OCI-LY1 (cell line): ENCODE results near the gene STX2.

ENCODE experiments used
- H2AFZ ChIP-seq: fragments of 200-600 bp; sonication (generic), shearing (Covaris generic); 2 replicates; pipeline ENCODE4 v1.6.0; 2014; ENCODE audit warnings: antibody characterized with exemption, mild to moderate bottlenecking, low read length
- H3F3A ChIP-seq: fragments of 200-600 bp; sonication (generic), shearing (Covaris generic); 2 replicates; pipeline ENCODE4 v1.6.0; 2014; ENCODE audit warnings: mild to moderate bottlenecking, antibody characterized with exemption, low read length, moderate library complexity; ENCODE audit not compliant: insufficient read depth
- H3K27ac ChIP-seq: fragments of 200-600 bp; sonication (generic); 2 replicates; pipeline ENCODE4 v1.5.1; 2014; ENCODE audit warnings: low read length, mixed run types, mild to moderate bottlenecking, low read depth; ENCODE audit not compliant: poor library complexity, severe bottlenecking
- H3K27me3 ChIP-seq: fragments of 200-600 bp; sonication (generic); 2 replicates; pipeline ENCODE4 v1.6.0; 2014; ENCODE audit warnings: antibody characterized with exemption, mild to moderate bottlenecking, low read length, moderate library complexity; ENCODE audit not compliant: insufficient read depth
- H3K36me3 ChIP-seq: fragments of 200-600 bp; sonication (generic); 2 replicates; pipeline ENCODE4 v1.6.1; 2014; ENCODE audit warnings: mild to moderate bottlenecking, antibody characterized with exemption, low read length, moderate library complexity, mixed read lengths; ENCODE audit not compliant: insufficient read depth
- H3K4me1 ChIP-seq: fragments of 200-600 bp; sonication (generic); 2 replicates; pipeline ENCODE4 v1.5.1; 2014; ENCODE audit warnings: mild to moderate bottlenecking, low read length, moderate library complexity; ENCODE audit not compliant: insufficient read depth, severe bottlenecking
- H3K4me2 ChIP-seq: fragments of 200-600 bp; sonication (generic), shearing (Covaris generic); 2 replicates; pipeline ENCODE4 v1.6.1; 2014; ENCODE audit warnings: low read length
- H3K4me3 ChIP-seq: fragments of 200-600 bp; sonication (generic); 2 replicates; pipeline ENCODE4 v1.5.1; 2014; ENCODE audit warnings: low read length, low read depth, mild to moderate bottlenecking, mixed read lengths; ENCODE audit not compliant: poor library complexity, severe bottlenecking
- H3K79me2 ChIP-seq: fragments of 200-600 bp; shearing (Covaris generic); 2 replicates; pipeline ENCODE4 v1.6.1; 2016; ENCODE audit warnings: mixed run types, low read length, mixed read lengths; ENCODE audit not compliant: insufficient read depth
- H3K9ac ChIP-seq: fragments of 200-600 bp; sonication (generic), shearing (Covaris generic); 2 replicates; pipeline ENCODE4 v1.6.1; 2014; ENCODE audit warnings: mild to moderate bottlenecking, low read length, mixed read lengths
- H3K9me2 ChIP-seq: fragments of 200-600 bp; sonication (generic), shearing (Covaris generic); 2 replicates; pipeline ENCODE4 v1.6.1; 2014; ENCODE audit warnings: low read depth, mild to moderate bottlenecking, low read length, mixed read lengths
- H3K9me3 ChIP-seq: fragments of 200-600 bp; shearing (Covaris generic); 2 replicates; pipeline ENCODE4 v1.6.1; 2014; ENCODE audit warnings: low read length, mixed read lengths
- H4K20me1 ChIP-seq: fragments of 200-600 bp; sonication (generic), shearing (Covaris generic); 2 replicates; pipeline ENCODE4 v1.6.0; 2016; ENCODE audit warnings: mild to moderate bottlenecking, low read length; ENCODE audit not compliant: insufficient read depth
- EZH2 ChIP-seq: fragments of 200-600 bp; sonication (generic), shearing (Covaris generic); IDR thresholded peaks from 2 replicates; pipeline ENCODE4 v1.8.0; 2017; ENCODE audit warnings: borderline replicate concordance, mixed run types, mild to moderate bottlenecking, antibody characterized with exemption, low read length, moderate library complexity, mixed read lengths
- TF ChIP-seq, protein P1 (sequence below): fragments of 200-600 bp; sonication (generic), shearing (Covaris generic); IDR thresholded peaks from 2 replicates; pipeline ENCODE4 v1.5.1; 2017; ENCODE audit warnings: mild to moderate bottlenecking, antibody characterized with exemption, low read length, moderate library complexity, mixed read lengths

The STX2 gene

DNA sequence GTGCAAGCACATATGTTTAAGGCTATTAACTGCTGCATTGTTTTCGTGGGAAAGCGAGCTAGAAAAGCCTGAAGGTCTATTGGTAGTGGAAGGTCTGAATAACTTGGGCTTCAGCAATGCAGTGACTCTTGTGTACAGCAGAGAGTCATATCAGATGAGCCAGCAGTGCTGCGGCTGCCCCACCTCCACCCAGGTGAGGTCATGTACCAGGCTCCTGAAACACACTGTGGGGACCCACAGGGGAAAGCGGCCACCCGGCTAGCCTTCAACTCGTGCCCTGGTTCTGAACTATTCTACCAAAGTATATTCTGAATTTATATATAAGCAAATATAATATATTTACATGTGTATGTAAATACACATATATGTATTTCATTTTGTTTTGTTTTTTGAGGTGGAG is 20.1 kb upstream of the STX2 start:
- no peaks in the 10 kb centered on the region for H4K20me1 ChIP-seq
- H3K4me1 ChIP-seq, result no peaks in the 10 kb centered on the region
- peaks cover 6% of the 10 kb centered on the region; the same call in 1 of the 2 replicates for H3K9me3 ChIP-seq
- no peak overlapping the region for H3K9ac ChIP-seq
- no peak overlapping the region for H3K27ac ChIP-seq
- H3K36me3 ChIP-seq, result peaks cover 4% of the 10 kb centered on the region; the same call in 1 of the 2 replicates
- no peak overlapping the region for H3K4me3 ChIP-seq
- no peaks in the 10 kb centered on the region for H3K9me2 ChIP-seq
- peaks cover 8% of the 10 kb centered on the region; the same call in 1 of the 2 replicates for H3K27me3 ChIP-seq
- no peaks in the 10 kb centered on the region for H3F3A ChIP-seq
- H3K79me2 ChIP-seq, result no peaks in the 10 kb centered on the region
- no peak for TF ChIP-seq EZH2
- TF ChIP-seq, protein P1, sequence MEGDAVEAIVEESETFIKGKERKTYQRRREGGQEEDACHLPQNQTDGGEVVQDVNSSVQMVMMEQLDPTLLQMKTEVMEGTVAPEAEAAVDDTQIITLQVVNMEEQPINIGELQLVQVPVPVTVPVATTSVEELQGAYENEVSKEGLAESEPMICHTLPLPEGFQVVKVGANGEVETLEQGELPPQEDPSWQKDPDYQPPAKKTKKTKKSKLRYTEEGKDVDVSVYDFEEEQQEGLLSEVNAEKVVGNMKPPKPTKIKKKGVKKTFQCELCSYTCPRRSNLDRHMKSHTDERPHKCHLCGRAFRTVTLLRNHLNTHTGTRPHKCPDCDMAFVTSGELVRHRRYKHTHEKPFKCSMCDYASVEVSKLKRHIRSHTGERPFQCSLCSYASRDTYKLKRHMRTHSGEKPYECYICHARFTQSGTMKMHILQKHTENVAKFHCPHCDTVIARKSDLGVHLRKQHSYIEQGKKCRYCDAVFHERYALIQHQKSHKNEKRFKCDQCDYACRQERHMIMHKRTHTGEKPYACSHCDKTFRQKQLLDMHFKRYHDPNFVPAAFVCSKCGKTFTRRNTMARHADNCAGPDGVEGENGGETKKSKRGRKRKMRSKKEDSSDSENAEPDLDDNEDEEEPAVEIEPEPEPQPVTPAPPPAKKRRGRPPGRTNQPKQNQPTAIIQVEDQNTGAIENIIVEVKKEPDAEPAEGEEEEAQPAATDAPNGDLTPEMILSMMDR, result no peak
- no peak overlapping the region for H2AFZ ChIP-seq
- H3K4me2 ChIP-seq, result no peak overlapping the region

DNA sequence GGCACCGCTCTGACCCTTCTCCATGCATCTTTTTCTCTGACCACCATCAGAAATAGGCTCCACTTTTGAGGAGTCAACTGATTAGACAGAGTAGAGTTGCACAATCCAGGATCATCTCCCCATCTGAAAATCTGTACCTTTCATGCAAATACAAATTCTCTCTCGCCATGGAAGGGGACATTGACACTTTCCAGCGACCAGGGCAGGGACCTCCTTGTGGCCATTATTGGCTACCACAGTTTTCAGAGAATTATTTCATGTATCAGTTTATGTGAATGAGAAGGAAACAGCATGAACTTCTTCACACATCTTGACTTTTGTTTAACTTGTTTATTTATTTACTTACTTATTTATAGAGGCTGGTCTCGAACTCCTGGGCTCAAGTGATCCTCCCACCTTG is 19.0 kb upstream of the STX2 start:
- peaks cover 6% of the 10 kb centered on the region; the same call in 1 of the 2 replicates for H3K9me3 ChIP-seq
- peaks cover 8% of the 10 kb centered on the region; the same call in 1 of the 2 replicates for H3K27me3 ChIP-seq
- H3K4me2 ChIP-seq, result no peak overlapping the region
- TF ChIP-seq EZH2, result no peak
- TF ChIP-seq, protein P1, result no peak
- no peaks in the 10 kb centered on the region for H3K9me2 ChIP-seq
- peaks cover 4% of the 10 kb centered on the region; the same call in 1 of the 2 replicates for H3K36me3 ChIP-seq
- no peaks in the 10 kb centered on the region for H3K4me1 ChIP-seq
- H2AFZ ChIP-seq, result no peak overlapping the region
- H3K4me3 ChIP-seq, result no peak overlapping the region
- no peak overlapping the region for H3K27ac ChIP-seq
- no peaks in the 10 kb centered on the region for H3K79me2 ChIP-seq
- H4K20me1 ChIP-seq, result no peaks in the 10 kb centered on the region
- no peak overlapping the region for H3K9ac ChIP-seq
- H3F3A ChIP-seq, result no peaks in the 10 kb centered on the region

GRCh38 chr12:130856088-130856487 is 17.0 kb upstream of the STX2 start:
- no peak overlapping the region for H3K9ac ChIP-seq

More at GRCh38 chr12:130856088-130856487, 17.0 kb upstream of the STX2 start:
- Histone ChIP-seq H3K27me3 (peaks cover 4% of the 10 kb centered on the region; the same call in 1 of the 2 replicates), H3K79me2 (no peaks in the 10 kb centered on the region), H3K27ac (no peak overlapping the region), H4K20me1 (no peaks in the 10 kb centered on the region), H3K4me1 (no peaks in the 10 kb centered on the region), H3K4me3 (no peak overlapping the region), H3K4me2 (no peak overlapping the region), H3K9me3 (peaks cover 6% of the 10 kb centered on the region; the same call in 1 of the 2 replicates), H3F3A (no peaks in the 10 kb centered on the region), H3K36me3 (peaks cover 4% of the 10 kb centered on the region; the same call in 1 of the 2 replicates), H3K9me2 (no peaks in the 10 kb centered on the region), H2AFZ (no peak overlapping the region)
- TF ChIP-seq, protein P1, result no peak
- no peak for TF ChIP-seq EZH2
